Muscle layer of colon (tissue), 2 donors: ENCODE results near the gene TMEM9.
A peak's percentile ranks its signal among the peaks of the same experiment; 100 is the strongest.

Experiments used
- H3K27ac ChIP-seq: one replicate; pipeline ENCODE4 v1.7.0; 2013; ENCODE audit warnings: low read depth, mild to moderate bottlenecking, low read length, moderate library complexity
- H3K27me3 ChIP-seq, 2 donors: one replicate each; pipeline ENCODE4 v1.7.0; 2013; ENCODE audit warnings: low read length in 2 of 2, mild to moderate bottlenecking in 2 of 2; ENCODE audit not compliant: insufficient read depth in 2 of 2, control insufficient read depth in 1 of 2
- H3K36me3 ChIP-seq: one replicate; pipeline ENCODE4 v1.7.0; 2013; ENCODE audit warnings: mild to moderate bottlenecking, low read length; ENCODE audit not compliant: insufficient read depth
- H3K4me1 ChIP-seq: one replicate; pipeline ENCODE4 v1.7.0; 2013; ENCODE audit warnings: mild to moderate bottlenecking, low read length; ENCODE audit not compliant: insufficient read depth
- H3K4me3 ChIP-seq, 2 donors: one replicate each; pipeline ENCODE4 v1.7.0; 2013; ENCODE audit warnings: low read length in 2 of 2, low read depth in 1 of 2, mild to moderate bottlenecking in 1 of 2, moderate library complexity in 1 of 2
- H3K9ac ChIP-seq: one replicate; pipeline ENCODE4 v1.7.0; 2013; ENCODE audit warnings: low read length
- H3K9me3 ChIP-seq: one replicate; pipeline ENCODE4 v1.7.0; 2013; ENCODE audit warnings: mild to moderate bottlenecking, low read length
- donor health status: abdominal sarcoma.
- donor health status: Adenocarcinoma of cecum.

Gene TMEM9

DNA sequence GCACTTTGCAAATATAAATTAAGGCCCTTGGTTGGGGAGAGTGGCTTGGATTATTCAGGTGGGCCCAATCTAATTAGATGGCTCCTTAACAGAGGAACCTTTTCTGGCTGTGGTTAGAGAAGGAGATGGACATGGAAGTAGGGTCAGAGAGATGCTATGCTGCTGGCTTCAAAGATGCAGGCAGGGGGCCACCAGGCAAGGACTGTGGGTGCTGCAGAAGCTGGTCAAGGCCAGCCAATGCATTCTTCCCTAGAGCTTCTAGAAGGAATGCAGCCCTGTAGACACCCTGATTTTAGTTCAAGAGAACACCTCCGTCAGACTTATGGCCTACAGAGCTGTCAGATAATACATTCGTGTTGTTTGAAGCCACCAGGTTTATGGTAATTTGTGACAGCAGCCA, 3.7 kb upstream of the TMEM9 start:
- peaks cover 13% of the 10 kb centered on the region for H3K4me1 ChIP-seq
- no peaks in the 10 kb centered on the region for H3K27me3 ChIP-seq
- H3K36me3 ChIP-seq: no peaks in the 10 kb centered on the region
- H3K27ac ChIP-seq: no peak overlapping the region
- H3K4me3 ChIP-seq: no peak overlapping the region
- H3K9me3 ChIP-seq: no peaks in the 10 kb centered on the region
- H3K9ac ChIP-seq: no peak overlapping the region

- H3K4me3 ChIP-seq: no peak overlapping the region
- H3K9me3 ChIP-seq: no peaks in the 10 kb centered on the region
- peaks cover 16% of the 10 kb centered on the region for H3K4me1 ChIP-seq
- peaks cover 5% of the 10 kb centered on the region for H3K36me3 ChIP-seq
- no peaks in the 10 kb centered on the region for H3K27me3 ChIP-seq
- no peak overlapping the region for H3K27ac ChIP-seq
- no peak overlapping the region for H3K9ac ChIP-seq
Observed at GRCh38 chr1:201156819-201157218, 2.5 kb upstream of the TMEM9 start.

DNA sequence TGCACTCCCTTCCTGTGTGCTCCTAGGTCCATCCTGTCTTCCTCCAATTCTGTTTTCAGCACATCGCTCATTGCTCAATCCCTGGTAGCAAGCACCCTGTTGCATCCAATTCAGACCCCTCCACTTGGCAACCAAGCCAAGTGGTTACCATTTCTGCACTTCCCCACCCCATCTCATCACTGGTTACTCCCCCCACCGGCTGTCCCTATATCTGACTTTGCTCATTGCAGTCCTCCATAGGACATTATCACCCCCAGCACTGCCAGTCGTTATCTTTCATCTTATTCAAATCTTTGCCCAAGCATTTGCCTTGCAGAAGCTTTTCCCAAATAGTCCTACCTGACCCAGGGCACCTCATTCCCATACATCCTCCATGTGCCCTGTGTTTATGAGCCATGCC, 2.1 kb upstream of the TMEM9 start:
- no peak overlapping the region for H3K4me3 ChIP-seq
- peaks cover 10% of the 10 kb centered on the region for H3K36me3 ChIP-seq
- H3K9ac ChIP-seq: no peak overlapping the region
- H3K27ac ChIP-seq: no peak overlapping the region
- H3K4me1 ChIP-seq: peaks cover 16% of the 10 kb centered on the region
- no peaks in the 10 kb centered on the region for H3K9me3 ChIP-seq
- H3K27me3 ChIP-seq: no peaks in the 10 kb centered on the region

DNA sequence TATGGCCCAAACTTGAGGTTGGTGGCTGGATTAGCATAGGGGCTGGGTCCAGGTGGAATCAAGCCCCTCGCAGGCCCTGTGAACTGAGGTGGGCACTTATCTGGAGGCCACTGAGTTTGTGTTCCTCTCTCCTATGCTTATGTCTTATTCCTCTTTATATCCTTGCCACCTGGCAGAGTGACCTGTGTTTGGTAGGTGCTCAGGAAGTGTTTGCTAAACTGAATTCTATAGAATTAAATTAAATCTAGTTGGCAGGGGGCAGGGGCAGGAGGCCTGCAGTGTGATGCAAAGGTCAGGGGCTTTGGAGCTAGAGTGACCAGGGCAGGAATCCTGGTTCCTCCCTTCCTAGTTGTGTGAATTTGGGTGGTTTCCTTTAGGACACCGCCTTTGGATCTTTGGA, 1.1 kb upstream of the TMEM9 start:
- Histone ChIP-seq H3K4me1 (peaks cover 16% of the 10 kb centered on the region), H3K9ac (no peak overlapping the region), H3K27me3 (no peaks in the 10 kb centered on the region), H3K9me3 (no peaks in the 10 kb centered on the region), H3K4me3 (no peak overlapping the region), H3K36me3 (peaks cover 20% of the 10 kb centered on the region), H3K27ac (no peak overlapping the region)

GRCh38 chr1:201153474-201154388, 543 bp downstream of the TMEM9 start:
- Histone ChIP-seq H3K9ac (peak overlapping the region; percentile 62), H3K4me1 (peaks cover 16% of the 10 kb centered on the region), H3K36me3 (peaks cover 36% of the 10 kb centered on the region), H3K9me3 (no peaks in the 10 kb centered on the region), H3K27me3 (no peaks in the 10 kb centered on the region), H3K27ac (peak overlapping the region; percentile 2), H3K4me3 (peak overlapping the region; percentile 79 to 88)

GRCh38 chr1:201149400-201149799, 4.9 kb downstream of the TMEM9 start:
- Histone ChIP-seq H3K4me3 (no peak overlapping the region), H3K9ac (no peak overlapping the region), H3K9me3 (no peaks in the 10 kb centered on the region), H3K4me1 (peaks cover 11% of the 10 kb centered on the region), H3K27me3 (no peaks in the 10 kb centered on the region), H3K36me3 (peaks cover 77% of the 10 kb centered on the region), H3K27ac (no peak overlapping the region)

- no peak overlapping the region for H3K9ac ChIP-seq
- no peaks in the 10 kb centered on the region for H3K9me3 ChIP-seq
- H3K4me3 ChIP-seq: no peak overlapping the region
- H3K27ac ChIP-seq: no peak overlapping the region
- H3K27me3 ChIP-seq: no peaks in the 10 kb centered on the region
- H3K36me3 ChIP-seq: peaks cover 96% of the 10 kb centered on the region
- no peaks in the 10 kb centered on the region for H3K4me1 ChIP-seq
Observed at GRCh38 chr1:201147396-201148015, 6.8 kb downstream of the TMEM9 start.

- Histone ChIP-seq H3K27ac (no peak overlapping the region), H3K4me1 (peaks cover 2% of the 10 kb centered on the region), H3K27me3 (no peaks in the 10 kb centered on the region), H3K4me3 (no peak overlapping the region), H3K9ac (no peak overlapping the region), H3K36me3 (peaks cover 97% of the 10 kb centered on the region), H3K9me3 (no peaks in the 10 kb centered on the region)
Observed at GRCh38 chr1:201146626-201147390, 7.5 kb downstream of the TMEM9 start.

DNA sequence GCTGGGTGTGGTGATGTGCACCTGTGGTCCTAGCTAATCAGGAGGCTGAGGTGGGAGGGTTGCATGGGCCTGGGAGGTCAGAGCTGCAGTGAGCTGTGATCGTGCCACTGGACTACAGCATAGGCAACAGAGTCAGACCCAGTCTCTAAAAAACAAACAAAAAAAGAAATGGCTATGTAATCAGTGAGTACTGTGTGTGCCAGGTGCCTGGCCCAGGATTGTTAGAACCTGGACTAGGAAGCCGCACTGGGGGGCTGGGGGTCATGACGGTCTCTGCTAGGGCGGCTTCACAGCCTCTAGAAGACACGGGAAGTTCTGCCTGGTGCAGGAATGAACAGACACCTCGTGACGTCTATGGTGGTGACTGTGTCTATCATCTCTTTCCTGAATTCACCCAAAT, 8.5 kb downstream of the TMEM9 start:
- H3K9me3 ChIP-seq: no peaks in the 10 kb centered on the region
- H3K4me3 ChIP-seq: no peak overlapping the region
- H3K27ac ChIP-seq: no peak overlapping the region
- H3K9ac ChIP-seq: no peak overlapping the region
- peaks cover 4% of the 10 kb centered on the region for H3K4me1 ChIP-seq
- no peaks in the 10 kb centered on the region for H3K27me3 ChIP-seq
- H3K36me3 ChIP-seq: peaks cover 97% of the 10 kb centered on the region

GRCh38 chr1:201145132-201145531, 9.1 kb downstream of the TMEM9 start:
- Histone ChIP-seq H3K27ac (no peak overlapping the region), H3K4me3 (no peak overlapping the region), H3K9me3 (no peaks in the 10 kb centered on the region), H3K4me1 (peaks cover 4% of the 10 kb centered on the region), H3K36me3 (peaks cover 97% of the 10 kb centered on the region), H3K9ac (no peak overlapping the region), H3K27me3 (no peaks in the 10 kb centered on the region)

DNA sequence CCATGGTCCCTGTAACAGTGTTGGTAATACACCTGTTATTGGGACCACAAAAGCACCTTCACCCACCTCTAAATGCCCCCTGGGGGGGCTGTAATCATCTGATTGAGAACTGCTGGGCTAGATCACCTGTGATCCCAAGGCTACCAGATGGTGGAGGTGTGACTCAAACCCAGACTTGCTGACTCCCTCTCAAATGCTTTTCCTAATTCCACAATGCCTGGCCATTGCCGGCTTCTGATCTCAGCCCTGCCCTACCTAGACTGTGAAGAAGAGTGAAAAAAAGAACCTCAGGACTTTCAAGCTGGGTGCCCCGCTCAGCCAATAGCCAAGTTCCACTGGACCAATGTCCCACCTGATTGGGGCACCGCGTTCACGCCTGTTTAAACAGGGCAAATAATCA, 9.6 kb downstream of the TMEM9 start:
- Histone ChIP-seq H3K4me3 (no peak overlapping the region), H3K27me3 (no peaks in the 10 kb centered on the region), H3K27ac (no peak overlapping the region), H3K9ac (no peak overlapping the region), H3K9me3 (no peaks in the 10 kb centered on the region), H3K36me3 (peaks cover 97% of the 10 kb centered on the region), H3K4me1 (peaks cover 4% of the 10 kb centered on the region)
